Esophagus muscularis mucosa (tissue), 4 donors: ENCODE measurements around the gene GOLGA6L25. TPM values are rescaled to one million over a fixed set of nuclear protein-coding genes. Genes with fewer than 3 reads are reported as not detected.
"Not testable (repeated sequence)": the region's sequence is repeated elsewhere in the genome, so short reads cannot be mapped to it uniquely, and the experiment has no call there.

Experiments used
- DNase-seq: peaks from one replicate; pipeline ENCODE4 v3.0.0-alpha.2; 2017; ENCODE audit errors: extremely low spot score
- H3K27ac ChIP-seq, 4 donors: fragments of 200-600 bp; sonication (generic); replicated peaks in 1 of 4; 1 replicate in 3 of 4; 2 replicates in 1 of 4; pipeline ENCODE4 v1.5.1; 2016 to 2019; ENCODE audit warnings: mild to moderate bottlenecking in 1 of 4
- H3K27me3 ChIP-seq, 4 donors: fragments of 200-600 bp; sonication (generic); one replicate each; pipeline versions ENCODE4 v1.5.1 to v1.6.0; 2016 to 2019
- H3K36me3 ChIP-seq, 4 donors: fragments of 200-600 bp; sonication (generic); one replicate each; pipeline ENCODE4 v1.5.1; 2016 to 2019
- H3K4me1 ChIP-seq, 4 donors: fragments of 200-600 bp; sonication (generic); one replicate each; pipeline ENCODE4 v1.5.1; 2016 to 2019
- H3K4me3 ChIP-seq, 4 donors: fragments of 200-600 bp; sonication (generic); 1 replicate in 2 of 4; 2 replicates in 2 of 4; pipeline ENCODE4 v1.5.1; 2016 to 2019; ENCODE audit warnings: mild to moderate bottlenecking in 4 of 4, moderate library complexity in 1 of 4
- H3K9me3 ChIP-seq, 4 donors: fragments of 200-600 bp; sonication (generic); 1 replicate in 3 of 4; 2 replicates in 1 of 4; pipeline ENCODE4 v1.5.1; 2016 to 2019
- WGBS: methylation state at CpG from one replicate; pipeline ENCODE4 v1.1.5; 2018; 5-methylcytosine and 5-hydroxymethylcytosine counted together
- intact Hi-C: fragments of 100-400 bp; cut with DNase I; formaldehyde crosslinking; loops from one replicate; pipeline ENCODE4 v1.15.1; 2023
- small RNA-seq, 3 donors: library from RNA; depleted of rRNA; stranded (forward); fragments of <200 nt; gene quantifications; one replicate each; pipeline ENCODE3, GENCODE V24; 2016
- total RNA-seq, 4 donors: library from RNA; depleted of rRNA; stranded (reverse); fragments of >200 nt; gene quantifications; one replicate each; pipeline versions ENCODE4 v1.1.0 to v1.2.1, GENCODE V29; 2016

The GOLGA6L25 gene
- total RNA-seq, 4 donors from 2014 or later = not detected

DNA sequence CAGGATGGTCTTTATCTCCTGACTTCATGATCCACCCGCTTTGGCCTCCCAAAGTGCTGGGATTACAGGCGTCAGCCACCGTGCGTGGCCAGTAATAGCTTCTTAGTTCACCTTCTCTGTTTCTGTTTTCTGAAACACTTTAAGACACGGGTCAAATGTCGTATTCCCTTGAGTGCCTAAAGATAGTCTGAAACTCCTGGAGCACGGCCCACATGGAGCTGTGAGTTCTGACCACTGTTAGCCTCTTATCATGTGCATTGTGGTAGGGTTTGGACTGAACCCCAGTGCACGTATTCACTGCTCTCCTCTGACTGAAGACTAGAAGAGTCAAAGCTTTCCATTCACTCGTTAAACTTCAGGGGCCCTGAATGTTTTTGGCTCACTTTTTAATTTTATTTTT lies 48.8 kb downstream of the GOLGA6L25 start:
- intact Hi-C loops, H3K4me3 ChIP-seq, H3K4me1 ChIP-seq, H3K36me3 ChIP-seq, H3K9me3 ChIP-seq, H3K27me3 ChIP-seq, H3K27ac ChIP-seq, DNase-seq: not testable (repeated sequence)
- WGBS = 100% methylated on average over 5 of the region's 9 CpGs

Small RNA genes lying within 50 kb of the gene (small RNA-seq; reads per million reads assigned to genes)
- gene AC138749.2 (0 reads per million in 3 donors), gene RF00017 (0 reads per million in 3 donors)

Other genes starting within 250 kb of the GOLGA6L25 start
- 10 to 100 TPM; 57.0 to 96.3 (median 66.0) TPM for gene HERC2, start 231.4 kb upstream of the GOLGA6L25 start, total RNA-seq
- gene GOLGA6L24, start 195.5 kb upstream of the GOLGA6L25 start, total RNA-seq = not detected
- under 1 TPM in 2 of 4 donors, not detected in 2; under 0.01 to 0.23 TPM for gene GOLGA8F, start 174.9 kb upstream of the GOLGA6L25 start, total RNA-seq
- gene GOLGA8G, start 20.6 kb upstream of the GOLGA6L25 start, total RNA-seq = under 1 TPM in 3 of 4 donors, not detected in 1; 0.17 to 0.23 (median 0.19) TPM
- gene GOLGA8M, start 158.9 kb downstream of the GOLGA6L25 start, total RNA-seq = 1 to 10 TPM in 1 of 4 donors, under 1 TPM in 1, not detected in 2; 0.71 to 1.7 TPM